T-helper 2 cell (primary cell): Measurements from ENCODE around the gene UBE2V1.
A peak's percentile ranks its signal among the peaks of the same experiment; 100 is the strongest.
"Not testable (repeated sequence)": the region's sequence is repeated elsewhere in the genome, so short reads cannot be mapped to it uniquely, and the experiment has no call there.

Experiments used
- DNase-seq, 5 experiments: peaks; one replicate each; pipeline versions ENCODE4 v3.0.0 to v3.0.0-alpha.2; 2012 to 2022
- total RNA-seq, 2 donors: gene quantifications; one replicate each; lab custom pipeline; 2026; lab: John Stamatoyannopoulos, UW

The UBE2V1 gene
- 16.2 to 17.5 reads per million in 2 donors for total RNA-seq

DNA sequence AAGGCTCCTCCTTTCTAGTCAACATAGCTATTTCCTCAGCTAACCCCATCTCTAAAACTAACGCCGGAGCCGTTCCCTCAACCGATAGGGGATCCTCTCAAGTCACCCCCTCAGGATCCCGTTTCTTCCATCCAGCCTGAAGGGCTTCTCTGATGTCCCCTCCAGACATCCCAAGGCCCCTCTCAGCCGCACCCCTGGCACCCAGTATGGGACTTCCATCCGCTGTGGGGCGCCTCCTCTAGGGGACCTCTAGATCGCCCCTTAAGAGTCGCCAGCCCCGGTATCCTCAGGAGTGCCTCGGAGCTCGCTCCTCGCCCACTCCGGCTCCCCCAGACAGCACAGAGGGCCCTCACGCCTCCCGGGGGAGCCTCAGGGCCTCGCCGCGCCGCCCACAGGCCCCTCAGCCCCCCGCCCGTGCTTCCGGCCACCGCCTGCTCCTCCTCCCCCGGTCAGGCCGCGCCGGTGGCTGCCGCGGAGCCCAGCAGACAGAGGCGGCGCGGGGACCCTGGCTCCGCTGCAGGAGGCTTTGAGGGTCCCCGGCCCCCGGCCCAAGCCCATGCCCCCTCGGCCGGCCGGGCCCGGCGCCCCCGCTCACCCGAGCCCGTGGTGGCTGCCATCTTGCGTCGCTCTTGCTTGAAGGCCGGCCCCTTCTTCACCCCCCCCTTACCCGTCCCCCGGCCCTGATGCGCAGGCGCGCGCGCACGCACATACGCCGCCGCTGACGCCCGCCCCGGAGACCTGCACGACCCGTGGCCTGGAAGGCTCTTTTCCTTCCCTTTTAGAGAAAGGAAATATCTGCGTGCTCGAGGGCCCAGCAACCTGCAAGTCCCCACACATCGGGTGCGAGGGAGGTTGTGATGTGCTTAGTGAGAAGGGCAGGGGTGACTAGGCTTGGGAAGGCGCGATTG is at the start of gene UBE2V1:
Gene UBE2V1 (minus strand): TSS at position 639 of the 908 bp plus-strand sequence. CDS start 22 bp downstream, at position 617.
- DNase-seq = peak; percentile 78 to 93 (median 84)

DNA sequence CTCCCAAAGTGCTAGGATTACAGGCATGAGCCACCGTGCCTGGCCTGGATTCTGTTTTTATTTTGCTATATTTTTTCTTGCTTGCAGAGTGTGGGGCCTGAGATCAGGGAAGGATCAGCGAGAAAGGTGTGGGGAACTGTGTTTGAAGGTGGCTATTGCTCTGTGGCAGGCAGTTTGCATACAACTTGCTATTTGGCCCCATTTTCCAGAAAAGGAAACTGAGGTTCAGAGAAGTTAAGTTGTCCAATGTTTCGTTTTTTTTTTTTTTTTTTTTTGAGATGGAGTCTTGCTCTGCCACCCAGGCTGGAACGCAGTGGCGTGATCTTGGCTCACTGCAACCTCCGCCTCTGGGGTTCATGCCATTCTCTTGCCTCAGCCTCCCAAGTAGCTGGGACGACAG is 48.5 kb upstream of the UBE2V1 start:
- not testable (repeated sequence) for DNase-seq

DNA sequence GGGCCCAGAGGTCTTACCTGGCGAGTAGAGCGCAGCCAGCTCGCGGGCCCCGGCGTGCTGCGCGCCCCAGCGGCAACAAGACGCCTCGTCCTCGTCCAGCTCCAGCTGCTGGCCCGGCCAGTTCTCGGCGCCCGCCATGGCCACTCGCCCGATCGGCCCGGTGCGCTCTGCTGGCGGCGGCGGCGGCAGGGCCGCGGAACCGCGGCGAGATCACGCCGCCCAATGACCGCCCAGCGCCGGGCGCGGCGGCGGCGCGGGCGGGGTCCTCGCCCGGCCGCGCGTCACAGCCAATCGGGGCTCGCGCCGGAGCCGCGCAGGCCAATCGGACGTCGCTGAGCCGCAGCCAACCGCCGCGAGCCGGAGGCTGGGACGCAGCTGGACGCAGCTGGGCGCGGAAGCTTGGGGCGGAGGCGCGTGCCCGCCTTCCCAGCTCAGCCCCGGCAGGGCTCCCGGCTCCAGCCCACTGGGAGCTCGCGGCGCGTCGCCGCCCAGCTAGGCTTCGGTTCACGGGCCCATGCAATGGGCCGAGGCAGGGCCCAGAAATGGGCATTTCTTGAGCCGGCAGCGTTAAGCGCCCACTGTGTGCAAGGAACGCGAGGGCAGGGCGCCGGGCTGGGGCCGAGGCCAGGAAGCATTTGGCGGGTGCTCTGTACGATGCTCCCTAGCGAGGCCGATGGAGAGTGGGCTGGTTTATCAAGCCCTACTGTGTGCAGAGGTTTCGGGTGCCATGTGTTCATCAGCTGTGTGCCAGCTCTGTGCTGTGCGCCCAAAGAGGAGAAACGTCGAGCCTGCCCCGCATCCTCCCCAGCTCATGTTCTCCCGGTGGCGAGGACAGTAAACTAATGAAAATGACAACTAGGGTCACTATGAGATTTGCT is 40.8 kb upstream of the UBE2V1 start, which contains the start of gene PEDS1:
Gene PEDS1 (minus strand): TSS at position 224 of the 878 bp plus-strand sequence. CDS start 86 bp downstream, at position 138.
- DNase-seq = peak; percentile 65 to 93 (median 77)

DNA sequence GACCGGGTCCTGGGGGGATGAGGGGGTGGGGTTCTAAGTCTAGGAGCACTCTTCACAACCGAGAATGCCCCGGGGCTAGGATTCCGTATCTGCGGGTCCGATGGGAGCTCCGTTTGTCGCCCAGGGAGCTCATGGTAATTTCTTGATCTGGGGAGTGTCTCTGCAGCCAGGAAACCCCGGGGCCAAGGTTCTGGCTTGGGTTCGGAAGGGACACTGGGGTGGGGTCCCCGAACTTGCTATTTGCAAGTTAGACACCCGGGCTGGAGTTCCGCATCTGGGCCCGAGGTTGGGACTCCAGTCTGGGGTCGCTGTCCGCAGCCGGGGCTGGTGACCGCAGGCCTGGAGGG is 40.2 kb upstream of the UBE2V1 start:
- no peak for DNase-seq

DNA sequence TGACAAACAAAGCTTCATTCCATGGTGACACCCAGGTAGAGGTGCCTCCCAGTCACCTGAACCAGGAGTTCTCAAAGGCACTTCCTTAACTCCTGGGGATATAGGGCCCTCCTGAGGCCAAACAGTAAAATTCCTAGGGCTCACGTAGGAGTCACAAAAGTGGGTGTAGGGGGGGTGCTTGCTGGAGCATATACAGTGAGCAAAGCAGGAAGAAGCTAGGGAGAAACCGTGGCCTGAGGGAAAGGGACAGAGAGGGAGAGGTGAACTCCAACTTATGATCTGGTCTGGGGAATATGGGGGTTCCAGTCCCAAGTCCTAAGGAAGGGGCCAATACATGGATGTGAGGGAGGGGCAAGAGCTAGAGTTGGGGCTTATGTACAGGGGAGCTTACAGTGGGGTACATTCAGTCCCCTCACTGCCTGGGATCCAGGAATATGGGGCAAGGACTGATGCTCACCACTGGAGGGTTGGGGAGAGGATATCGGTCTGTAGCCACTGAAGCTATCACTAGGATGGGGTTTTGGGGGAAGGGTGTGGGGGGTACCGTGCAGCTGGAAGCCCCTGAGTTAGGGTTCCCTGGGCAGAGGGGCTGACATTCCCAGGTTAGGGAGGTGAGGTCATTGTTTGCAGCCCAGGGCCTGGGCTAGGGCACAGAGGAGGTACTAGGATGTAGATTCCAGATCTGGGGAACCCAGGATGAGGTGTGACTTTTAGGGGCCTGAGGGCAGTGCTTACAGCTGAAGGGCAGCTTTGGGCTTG is 39.6 kb upstream of the UBE2V1 start:
- DNase-seq = no peak

DNA sequence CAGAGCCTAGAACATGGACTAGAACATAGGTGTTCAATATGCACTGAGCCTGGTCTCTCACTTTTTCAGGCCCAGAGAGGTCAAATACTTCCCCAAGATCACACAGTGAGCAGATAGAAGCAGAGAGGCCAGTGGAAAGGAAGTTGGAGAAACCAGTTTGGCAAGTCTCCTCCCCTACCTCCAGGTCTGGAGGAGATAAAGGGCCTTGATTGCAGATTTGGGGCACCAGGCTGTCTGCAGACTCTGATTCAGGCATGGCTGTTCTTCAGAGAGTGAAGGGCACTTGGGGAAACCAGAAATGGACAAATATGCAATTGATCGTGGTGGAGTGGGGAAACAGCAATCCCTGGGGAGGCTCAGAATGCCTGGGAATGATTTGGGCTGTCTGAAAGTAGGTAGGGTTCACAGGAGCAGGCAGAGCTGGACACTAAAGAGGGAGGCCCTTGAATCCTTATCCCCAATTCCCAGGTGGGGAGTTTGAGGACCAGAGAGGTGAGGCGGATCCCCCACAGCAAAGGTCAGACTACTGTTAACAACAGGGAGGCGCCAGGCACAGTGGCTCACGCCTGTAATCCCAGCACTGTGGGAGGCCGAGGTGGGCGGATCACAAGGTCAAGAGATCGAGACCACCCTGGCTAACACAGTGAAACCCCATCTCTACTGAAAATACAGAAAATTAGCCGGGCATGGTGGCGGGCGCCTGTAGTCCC is 38.2 kb upstream of the UBE2V1 start:
- DNase-seq = no peak

DNA sequence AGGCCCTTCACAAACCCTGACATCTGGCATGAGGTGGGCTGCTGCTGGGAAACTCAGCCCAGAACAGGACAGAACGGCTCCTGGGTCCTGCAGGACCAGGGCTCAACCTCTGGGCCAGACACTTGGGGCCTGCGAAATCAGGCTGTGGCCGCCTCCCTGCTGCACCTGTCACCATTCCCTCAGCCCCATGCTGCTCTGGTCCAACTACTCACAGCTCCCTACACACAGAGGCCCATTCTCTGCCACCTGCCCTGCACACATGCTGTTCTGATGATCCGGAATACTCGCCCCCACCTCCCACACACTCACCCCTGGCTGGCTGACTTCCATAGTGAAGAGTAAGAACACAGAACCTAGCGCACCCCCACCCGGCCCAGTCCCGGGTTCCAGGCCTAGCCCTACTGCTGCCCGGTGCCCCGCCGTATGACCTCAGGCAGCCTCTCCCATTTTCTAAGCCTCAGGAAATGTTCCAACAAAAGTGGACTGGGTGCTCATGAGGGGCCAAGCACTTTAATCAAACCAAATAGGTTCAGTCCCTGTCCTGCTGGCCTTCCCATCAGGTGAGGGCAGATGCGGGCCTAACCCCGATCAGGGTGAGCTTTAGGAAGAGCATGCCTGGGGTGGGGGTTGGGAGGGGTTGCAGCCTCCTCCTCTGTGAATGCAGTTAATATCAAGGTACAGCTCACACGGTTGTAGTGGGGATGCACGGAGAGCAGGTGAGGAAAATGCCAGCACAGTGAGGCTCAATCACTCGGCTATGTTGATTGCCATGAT is 36.7 kb upstream of the UBE2V1 start:
- no peak for DNase-seq

DNA sequence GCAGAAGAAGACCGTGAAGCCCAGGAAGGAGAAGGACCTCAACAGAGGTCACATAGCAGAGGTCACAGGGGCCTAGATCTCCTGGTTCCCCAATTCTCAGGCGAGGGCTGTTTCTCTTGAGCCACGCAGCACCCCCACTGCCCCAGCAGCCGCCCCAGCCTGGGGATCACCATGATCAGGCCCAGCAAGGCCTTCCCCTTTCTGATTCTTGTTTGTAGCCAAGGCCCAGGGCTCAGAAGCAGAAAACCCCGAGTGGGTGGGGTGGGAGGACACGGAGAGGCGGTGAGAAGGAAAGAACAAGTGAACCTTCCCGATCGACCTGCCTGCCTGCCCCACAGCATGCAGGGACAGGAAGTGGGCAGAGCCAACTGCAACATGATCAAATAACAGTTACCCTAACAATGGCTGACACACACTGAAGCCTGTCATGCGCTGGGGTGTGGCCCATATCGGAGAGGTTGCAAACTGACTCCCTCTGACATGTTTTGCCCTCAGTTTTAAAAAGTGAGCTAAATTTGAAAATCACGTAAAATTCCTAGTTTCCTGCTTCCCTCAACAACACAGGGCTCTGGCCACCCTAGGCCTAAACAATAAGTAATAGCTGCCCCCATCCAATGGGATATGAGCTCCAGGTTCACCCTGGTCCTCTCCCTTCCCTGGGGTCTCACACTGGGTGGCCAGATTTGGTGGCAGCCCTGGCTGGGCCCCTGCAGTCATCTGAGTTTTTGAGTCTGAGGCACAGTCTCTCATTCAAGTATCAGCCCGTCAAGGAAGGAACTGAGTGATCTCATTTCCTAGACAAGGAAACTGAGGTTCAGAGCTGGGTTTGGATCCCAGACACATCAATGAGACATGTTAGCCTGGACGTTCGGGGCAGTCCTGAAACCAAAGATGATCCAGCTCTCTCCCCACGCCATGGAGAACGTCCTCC is 34.0 kb upstream of the UBE2V1 start:
- peak; percentile 40 to 94 (median 66) for DNase-seq

DNA sequence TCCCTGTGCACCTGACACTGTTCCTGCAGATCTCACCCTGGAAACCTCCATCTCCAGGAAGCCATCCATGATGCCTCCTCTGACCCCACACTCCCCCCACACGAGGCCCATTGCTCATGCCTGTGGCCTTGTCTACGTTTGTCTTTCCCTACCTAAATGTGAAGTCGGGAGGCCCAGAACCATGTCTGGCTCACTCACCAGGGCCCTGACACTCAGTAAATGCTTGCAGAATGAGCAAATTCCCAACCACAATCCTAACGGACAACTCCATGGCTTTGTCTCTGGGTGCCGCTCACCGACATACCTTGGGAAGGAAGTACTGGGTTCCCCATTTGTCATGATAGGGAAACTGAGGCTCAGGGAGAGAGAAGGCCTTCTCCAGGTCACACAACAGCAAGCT is 33.3 kb upstream of the UBE2V1 start:
- no peak for DNase-seq

DNA sequence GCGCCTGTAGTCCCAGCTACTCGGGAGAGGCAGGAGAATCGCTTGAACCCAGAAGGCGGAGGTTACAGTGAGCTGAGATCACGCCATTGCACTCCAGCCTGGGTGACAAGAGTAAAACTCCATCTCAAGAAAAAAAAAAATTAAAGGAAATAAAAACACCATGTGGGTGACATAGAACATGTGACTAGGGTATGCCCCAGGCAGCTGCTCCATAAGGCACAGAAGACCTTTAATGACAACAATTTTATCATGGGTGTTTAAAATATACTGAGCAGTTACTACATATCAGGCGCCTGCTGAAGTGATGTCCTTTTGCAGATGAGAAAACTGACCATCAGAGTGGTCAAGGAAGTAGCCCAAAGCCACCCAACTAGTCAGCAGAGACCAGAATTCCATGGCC is 32.6 kb upstream of the UBE2V1 start:
- no peak for DNase-seq

DNA sequence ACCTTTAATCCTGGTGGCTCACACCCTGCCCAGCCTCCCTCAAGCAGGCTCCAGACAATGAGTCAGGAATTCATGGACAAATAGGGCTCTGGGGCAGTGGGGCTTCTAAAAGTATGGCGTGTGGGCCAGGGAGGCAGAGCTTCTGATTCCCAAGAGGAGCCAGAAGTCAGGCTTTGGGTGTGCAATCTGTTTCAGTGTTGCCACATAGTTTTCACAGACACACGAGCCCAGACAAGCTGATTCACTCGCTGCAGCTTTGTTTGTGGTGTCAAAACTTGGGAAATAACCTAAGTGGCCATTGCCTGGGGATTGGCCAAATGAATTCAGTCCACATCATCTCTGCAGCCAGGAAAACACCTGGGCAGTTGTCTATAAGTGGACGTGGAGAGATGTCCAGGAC is 31.4 kb upstream of the UBE2V1 start:
- DNase-seq = no peak

DNA sequence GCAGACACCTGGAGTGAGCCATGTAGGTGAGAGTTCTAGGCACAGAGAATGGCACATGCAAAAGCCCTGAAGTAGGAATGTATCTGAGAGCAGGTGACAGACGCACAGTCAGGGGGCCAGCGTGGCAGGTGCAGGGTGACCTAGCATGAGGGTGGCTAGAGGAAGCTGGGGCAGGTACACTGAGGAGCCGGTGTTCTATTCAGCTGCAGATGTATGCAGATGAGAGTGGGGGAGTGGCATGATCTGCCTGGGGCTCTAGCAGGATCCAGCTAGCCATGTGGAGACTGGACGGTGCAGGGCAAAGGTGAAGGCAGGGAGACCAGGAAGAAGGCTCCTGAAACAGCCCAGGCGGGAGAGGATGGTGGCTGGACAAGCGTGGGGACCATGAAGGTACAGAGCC is 29.9 kb upstream of the UBE2V1 start:
- DNase-seq = no peak

DNA sequence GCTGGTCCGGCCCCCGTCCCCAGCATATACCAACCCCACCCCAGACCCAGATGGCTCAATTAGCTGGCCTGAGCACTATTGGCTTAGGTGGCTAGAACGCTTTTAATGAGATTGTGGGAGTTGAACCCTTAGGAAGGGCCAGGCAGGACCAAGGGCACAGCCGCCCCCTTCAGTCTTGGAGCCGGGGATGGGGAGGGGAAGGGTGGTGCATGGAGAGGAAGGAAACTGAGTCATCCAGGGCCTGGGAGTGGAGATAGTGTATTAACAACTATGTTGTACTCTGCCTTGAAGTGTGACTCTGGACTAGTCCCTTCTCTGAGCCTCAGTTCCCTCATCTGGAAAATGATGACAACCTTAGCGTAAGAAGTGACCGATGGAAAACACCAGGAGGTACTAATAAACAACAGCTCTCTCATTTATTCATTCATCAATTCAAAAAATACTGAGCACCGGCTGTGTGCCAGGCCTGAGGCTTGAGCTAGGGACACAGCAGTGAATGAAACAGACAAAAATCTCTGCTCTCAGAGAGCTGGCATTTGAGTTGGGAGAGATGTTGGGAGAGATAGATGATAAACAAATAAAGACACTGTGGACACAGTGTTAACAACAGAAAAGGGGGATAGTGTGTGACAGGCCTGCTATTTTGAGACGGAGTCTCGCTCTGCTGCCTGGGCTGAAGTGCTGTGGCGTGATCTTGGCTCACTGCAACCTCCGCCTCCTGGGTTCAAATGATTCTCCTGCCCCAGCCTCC is 29.0 kb upstream of the UBE2V1 start:
- DNase-seq = no peak

DNA sequence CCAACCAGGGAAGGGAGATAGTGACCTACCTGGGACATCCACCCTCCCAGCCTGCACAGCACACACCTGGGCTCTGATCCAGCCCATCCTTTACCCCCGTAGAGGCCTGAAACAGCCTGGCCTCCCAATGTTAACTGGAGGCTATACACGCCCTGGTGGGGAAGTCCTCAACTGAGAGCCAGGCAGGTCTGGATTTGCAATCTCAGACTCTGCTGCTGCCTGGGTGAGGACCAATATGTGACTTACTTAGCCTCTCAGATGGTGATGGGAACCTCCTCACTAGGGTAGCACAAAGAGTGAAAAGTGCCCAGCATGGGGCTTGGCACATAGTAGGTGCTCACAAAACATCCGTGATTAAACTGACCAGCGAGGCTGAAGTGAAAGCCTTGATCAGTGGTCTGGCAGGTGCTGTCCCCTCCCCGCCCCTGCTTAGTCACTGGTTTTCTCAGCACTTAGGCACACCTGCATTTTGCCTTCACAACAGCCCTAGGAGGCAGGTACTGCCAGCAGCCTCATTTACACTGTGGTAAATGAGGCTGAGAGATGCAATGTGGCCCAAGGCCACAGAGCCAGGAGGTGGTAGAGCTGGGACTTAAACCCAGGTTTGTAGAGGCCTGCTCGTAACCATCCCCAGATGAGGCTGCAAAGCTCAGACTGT is 28.2 kb upstream of the UBE2V1 start:
- no peak for DNase-seq

DNA sequence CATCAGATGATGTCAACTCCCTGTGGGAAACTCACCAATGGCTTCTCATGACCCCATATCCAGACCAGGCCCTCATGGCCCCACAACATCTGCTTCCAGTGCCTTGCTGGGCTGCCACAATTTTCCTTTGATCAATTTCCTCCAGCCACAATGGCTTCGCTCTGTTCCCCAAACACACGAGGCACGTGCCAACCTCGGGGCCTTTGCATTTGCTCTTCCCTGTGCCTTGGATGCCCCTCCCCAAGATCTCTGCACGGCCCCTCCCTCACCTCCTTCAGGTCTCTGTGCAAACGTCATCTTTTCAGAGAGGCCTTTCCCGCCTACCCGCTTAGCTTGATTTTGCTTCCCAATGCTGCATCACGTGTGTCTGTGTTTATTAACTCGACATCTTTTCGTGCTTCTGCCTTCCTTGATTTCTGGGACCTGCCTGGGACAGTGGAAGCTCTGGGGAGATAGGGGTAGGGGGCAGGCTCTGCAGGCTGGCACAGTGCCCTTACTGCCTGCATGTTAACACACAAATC is 27.4 kb upstream of the UBE2V1 start:
- DNase-seq = no peak

DNA sequence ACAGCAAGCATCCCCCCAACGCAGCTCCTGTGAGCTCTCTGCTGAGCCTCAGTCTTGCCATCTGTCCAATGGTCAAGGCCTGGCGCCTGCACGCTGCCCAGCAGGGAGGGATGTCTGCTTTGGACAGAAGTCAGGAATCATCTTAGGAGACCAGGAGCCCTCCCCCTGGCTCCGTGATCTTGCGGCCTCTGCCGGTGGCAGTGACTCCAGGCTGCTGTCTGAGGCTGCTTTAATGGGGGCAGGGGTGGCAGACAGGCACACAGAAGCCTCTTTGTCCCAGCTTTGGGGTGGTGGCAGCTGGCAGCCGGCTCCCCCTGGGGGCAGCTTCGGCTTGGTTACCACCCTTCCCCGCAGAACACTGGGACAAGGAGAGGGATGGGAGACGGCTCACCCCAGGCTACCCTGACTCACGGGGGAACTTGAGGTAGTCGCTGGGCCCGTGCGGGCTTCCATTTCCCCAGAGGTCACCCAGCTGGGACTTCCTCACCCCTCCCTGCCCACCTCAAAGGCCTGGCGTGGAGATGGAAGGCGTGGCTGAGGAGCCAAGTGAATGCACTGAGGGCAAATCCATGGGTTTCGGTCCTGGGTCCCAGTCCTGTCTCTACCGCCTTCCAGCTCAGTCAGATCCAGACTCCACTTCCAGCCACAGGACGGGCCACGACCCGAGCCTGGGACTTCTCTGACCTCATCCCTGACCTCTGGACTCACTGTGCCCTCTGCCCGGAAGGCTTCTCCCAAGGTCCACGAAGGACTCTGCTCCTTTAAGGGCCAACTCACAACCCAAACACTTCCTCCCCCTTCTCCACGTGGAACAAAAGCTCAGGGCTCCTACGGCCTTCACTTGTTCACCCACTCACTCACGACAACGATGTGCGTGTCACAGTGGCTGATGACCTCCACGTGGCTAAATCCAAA is 25.8 kb upstream of the UBE2V1 start:
- no peak for DNase-seq

DNA sequence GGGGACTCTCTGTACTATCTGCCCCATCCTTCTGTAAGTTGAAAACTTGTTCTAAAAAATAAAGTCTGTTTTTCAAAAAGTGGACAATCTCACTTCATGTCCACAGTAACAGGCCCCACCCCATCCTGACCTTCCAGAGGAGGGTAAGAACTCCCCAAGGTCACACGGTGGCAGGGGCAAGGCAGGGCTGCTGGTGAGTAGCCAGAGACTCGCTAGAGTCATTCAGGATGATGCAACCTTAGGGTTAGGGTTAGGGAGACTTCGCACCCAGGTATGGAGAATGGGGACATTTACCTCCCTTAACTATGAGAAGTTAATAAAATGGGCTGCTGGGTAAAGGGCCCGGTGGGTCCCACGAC is 25.1 kb upstream of the UBE2V1 start:
- no peak for DNase-seq
